IMR-90 (cell line): Measurements from ENCODE around the gene VTCN1. TPM values are rescaled to one million over a fixed set of nuclear protein-coding genes. Genes with fewer than 3 reads are reported as not detected.
A peak's percentile ranks its signal among the peaks of the same experiment; 100 is the strongest.

Source experiments
- ATAC-seq: fragments of 200-7000 bp; cut with Tn5 transposase; 2 replicates; pipeline ENCODE4 v1.9.1; 2020; ENCODE audit warnings: low read depth, mild to moderate bottlenecking, moderate library complexity
- BruUV-seq: library from RNA; stranded (reverse); fragments of 400-500 nt; replicated peaks from 2 replicates; lab custom pipeline; 2021; lab: Mats Ljungman, UMichigan
- CTCF ChIA-PET: fragments of 300-600 bp; formaldehyde crosslinking; extraction: SDS; loops from one replicate; lab custom pipeline; 2021; ENCODE audit warnings: antibody characterized with exemption; lab: Yijun Ruan, JAX
- POLR2A ChIA-PET: fragments of 300-600 bp; sonication (Branson Sonifier 250); formaldehyde crosslinking; loops from one replicate; lab custom pipeline; 2022; ENCODE audit warnings: antibody characterized with exemption; ENCODE audit not compliant: unreplicated experiment; lab: Charles Lee
- DNase-seq: peaks from one replicate; pipeline ENCODE4 v3.0.0; 2013
- H2AFZ ChIP-seq: replicated peaks from 2 replicates; pipeline ENCODE3; 2013; ENCODE audit warnings: low read length, mild to moderate bottlenecking; ENCODE audit not compliant: poor library complexity
- H2AK5ac ChIP-seq: 2 replicates; pipeline ENCODE4 v1.6.1; 2013; ENCODE audit warnings: low read depth, low read length, inconsistent platforms
- H2AK9ac ChIP-seq: replicated peaks from 2 replicates; pipeline ENCODE3; 2013; ENCODE audit warnings: mild to moderate bottlenecking, low read depth, low read length, moderate library complexity; ENCODE audit not compliant: poor library complexity
- H2BK120ac ChIP-seq: 2 replicates; pipeline ENCODE4 v1.6.1; 2013; ENCODE audit warnings: low read depth, low read length, inconsistent platforms
- H2BK15ac ChIP-seq: 3 replicates; pipeline ENCODE4 v1.6.1; 2013; ENCODE audit warnings: low read depth, low read length, inconsistent platforms
- H2BK20ac ChIP-seq: 2 replicates; pipeline ENCODE4 v1.6.1; 2013; ENCODE audit warnings: low read depth, mild to moderate bottlenecking, inconsistent platforms, low read length, moderate library complexity
- H2BK5ac ChIP-seq: 2 replicates; pipeline ENCODE4 v1.6.1; 2013; ENCODE audit warnings: mild to moderate bottlenecking, low read depth, low read length, inconsistent platforms; ENCODE audit not compliant: poor library complexity, severe bottlenecking
- H3K14ac ChIP-seq: replicated peaks from 2 replicates; pipeline ENCODE4 v1.6.1; 2013; ENCODE audit warnings: low read depth, low read length, inconsistent platforms
- H3K18ac ChIP-seq: 2 replicates; pipeline ENCODE4 v1.6.1; 2013; ENCODE audit warnings: low read depth, low read length, control low read depth
- H3K23ac ChIP-seq: 2 replicates; pipeline ENCODE4 v1.6.1; 2013; ENCODE audit warnings: low read depth, low read length, inconsistent platforms
- H3K27ac ChIP-seq: 2 replicates; pipeline ENCODE4 v1.5.1; 2013; ENCODE audit warnings: mild to moderate bottlenecking, control low read depth, low read length; ENCODE audit not compliant: insufficient read depth
- H3K27me3 ChIP-seq: 2 replicates; pipeline ENCODE4 v1.6.1; 2013; ENCODE audit warnings: low read length; ENCODE audit not compliant: control insufficient read depth, insufficient read depth
- H3K36me3 ChIP-seq: 2 replicates; pipeline ENCODE4 v1.6.1; 2013; ENCODE audit warnings: low read length, mixed read lengths; ENCODE audit not compliant: control insufficient read depth, insufficient read depth
- H3K4ac ChIP-seq: 2 replicates; pipeline ENCODE4 v1.6.1; 2013; ENCODE audit warnings: low read depth, low read length, inconsistent platforms
- H3K4me1 ChIP-seq: 2 replicates; pipeline ENCODE4 v1.6.1; 2013; ENCODE audit warnings: low read length, mixed read lengths; ENCODE audit not compliant: control insufficient read depth, insufficient read depth
- H3K4me2 ChIP-seq: 2 replicates; pipeline ENCODE4 v1.6.1; 2013; ENCODE audit warnings: low read depth, mild to moderate bottlenecking, control low read depth, low read length, moderate library complexity
- H3K4me3 ChIP-seq: 2 replicates; pipeline ENCODE4 v1.5.1; 2013; ENCODE audit warnings: low read depth, mild to moderate bottlenecking, control low read depth, low read length, moderate library complexity; ENCODE audit not compliant: insufficient read depth
- H3K56ac ChIP-seq: 2 replicates; pipeline ENCODE4 v1.6.1; 2013; ENCODE audit warnings: low read length, inconsistent platforms; ENCODE audit not compliant: insufficient read depth; ENCODE audit errors: extremely low read depth
- H3K79me1 ChIP-seq, 2 experiments: 2 replicates each; pipeline ENCODE4 v1.6.1; 2013; ENCODE audit warnings: low read length in 2 of 2, inconsistent platforms in 1 of 2, low read depth in 1 of 2
- H3K9ac ChIP-seq: 2 replicates; pipeline ENCODE4 v1.6.1; 2013; ENCODE audit warnings: low read depth, low read length, control low read depth
- H3K9me1 ChIP-seq: 2 replicates; pipeline ENCODE4 v1.6.1; 2013; ENCODE audit warnings: low read length, inconsistent platforms; ENCODE audit not compliant: insufficient read depth
- H3K9me3 ChIP-seq: 2 replicates; pipeline ENCODE4 v1.6.1; 2013; ENCODE audit warnings: low read length; ENCODE audit not compliant: control insufficient read depth, insufficient read depth
- H4K20me1 ChIP-seq: 2 replicates; pipeline ENCODE4 v1.6.1; 2013; ENCODE audit warnings: low read length, inconsistent platforms; ENCODE audit not compliant: insufficient read depth
- H4K5ac ChIP-seq: 2 replicates; pipeline ENCODE4 v1.6.1; 2013; ENCODE audit warnings: mild to moderate bottlenecking, low read depth, low read length, control low read depth
- H4K8ac ChIP-seq, 2 experiments: 2 replicates each; pipeline ENCODE4 v1.6.1; 2013; ENCODE audit warnings: low read depth in 2 of 2, low read length in 2 of 2, control low read depth in 1 of 2, inconsistent platforms in 1 of 2
- H4K91ac ChIP-seq: 2 replicates; pipeline ENCODE4 v1.6.1; 2013; ENCODE audit warnings: low read depth, low read length, inconsistent platforms; ENCODE audit not compliant: insufficient read depth
- BHLHE40 ChIP-seq: fragments of 150-350 bp; IDR thresholded peaks from 2 replicates; pipeline ENCODE4 v1.6.1; 2016; ENCODE audit warnings: mild to moderate bottlenecking, low read depth, low read length
- CEBPB ChIP-seq: IDR thresholded peaks from 2 replicates; pipeline ENCODE4 v1.6.1; 2012; ENCODE audit warnings: low read depth, low read length, improper control_type of control experiment
- CHD1 ChIP-seq: IDR thresholded peaks from 2 replicates; pipeline ENCODE4 v1.6.1; 2012; ENCODE audit warnings: low read depth, low read length, improper control_type of control experiment
- FOS ChIP-seq: fragments of 150-350 bp; IDR thresholded peaks from 2 replicates; pipeline ENCODE4 v1.6.1; 2016; ENCODE audit warnings: low read depth, low read length
- MAFK ChIP-seq: IDR thresholded peaks from 2 replicates; pipeline ENCODE4 v1.6.1; 2012; ENCODE audit warnings: low read depth, low read length, improper control_type of control experiment
- MAZ ChIP-seq: IDR thresholded peaks from 2 replicates; pipeline ENCODE4 v1.6.1; 2012; ENCODE audit warnings: low read depth, mild to moderate bottlenecking, low read length, improper control_type of control experiment, moderate library complexity, borderline replicate concordance
- MXI1 ChIP-seq: IDR thresholded peaks from 2 replicates; pipeline ENCODE4 v1.6.1; 2012; ENCODE audit warnings: low read depth, mild to moderate bottlenecking, low read length, moderate library complexity, borderline replicate concordance
- NFE2L2 ChIP-seq: fragments of 150-350 bp; IDR thresholded peaks from 2 replicates; pipeline ENCODE4 v1.6.1; 2016; ENCODE audit warnings: low read depth, mild to moderate bottlenecking, low read length
- POLR2A ChIP-seq: IDR thresholded peaks from 2 replicates; pipeline ENCODE4 v1.6.1; 2012; ENCODE audit warnings: mild to moderate bottlenecking, low read depth, low read length
- RAD21 ChIP-seq: IDR thresholded peaks from 2 replicates; pipeline ENCODE4 v1.6.1; 2012; ENCODE audit warnings: low read length, improper control_type of control experiment
- RFX5 ChIP-seq: IDR thresholded peaks from 2 replicates; pipeline ENCODE4 v1.8.0; 2012; ENCODE audit warnings: low read depth, mild to moderate bottlenecking, low read length, moderate library complexity
- SMC3 ChIP-seq: fragments of 150-350 bp; IDR thresholded peaks from 2 replicates; pipeline ENCODE4 v1.6.1; 2016; ENCODE audit warnings: low read depth, mild to moderate bottlenecking, antibody characterized with exemption, low read length, moderate library complexity
- dilution Hi-C: fragments of 300-500 bp; cut with HindIII; formaldehyde crosslinking; loops from one replicate; pipeline ENCODE4 v1.14.3; 2018; ENCODE audit warnings: low sequenced_read_pairs; ENCODE audit not compliant: unreplicated experiment
- in situ Hi-C: fragments of 300-500 bp; cut with MboI; formaldehyde crosslinking; loops from 3 replicates; pipeline ENCODE4 v1.14.3; 2019; ENCODE audit warnings: low sequenced_read_pairs, inconsistent platforms, mixed read lengths
- intact Hi-C: fragments of 100-400 bp; cut with micrococcal nuclease; formaldehyde crosslinking; loops from 2 replicates; pipeline ENCODE4 v1.10.0; 2022
- polyA plus RNA-seq, 3 experiments: library from polyadenylated mRNA; depleted of rRNA; stranded (reverse); fragments of >200 nt; gene quantifications; 2 replicates each; pipeline ENCODE4 v1.2.3, GENCODE V29; 2012; ENCODE audit warnings: low replicate concordance in 1 of 3
- total RNA-seq: library from RNA; depleted of rRNA; stranded (reverse); fragments of >200 nt; gene quantifications from 2 replicates; pipeline ENCODE4 v1.2.3, GENCODE V29; 2012
- TF ChIP-seq, protein P1 (sequence below): fragments of 150-350 bp; IDR thresholded peaks from 2 replicates; pipeline ENCODE4 v1.6.1; 2016; ENCODE audit warnings: low read depth, mild to moderate bottlenecking, low read length, moderate library complexity, borderline replicate concordance
- TF ChIP-seq, protein P2 (sequence below): conservative IDR thresholded peaks from 2 replicates; pipeline ENCODE4 v1.5.1; 2012; ENCODE audit warnings: mild to moderate bottlenecking, low read depth, low read length, improper control_type of control experiment

VTCN1 gene
- total and polyA plus RNA-seq, 2 of the 4 experiments (the other 2 are of a cell fraction), result not detected

DNA sequence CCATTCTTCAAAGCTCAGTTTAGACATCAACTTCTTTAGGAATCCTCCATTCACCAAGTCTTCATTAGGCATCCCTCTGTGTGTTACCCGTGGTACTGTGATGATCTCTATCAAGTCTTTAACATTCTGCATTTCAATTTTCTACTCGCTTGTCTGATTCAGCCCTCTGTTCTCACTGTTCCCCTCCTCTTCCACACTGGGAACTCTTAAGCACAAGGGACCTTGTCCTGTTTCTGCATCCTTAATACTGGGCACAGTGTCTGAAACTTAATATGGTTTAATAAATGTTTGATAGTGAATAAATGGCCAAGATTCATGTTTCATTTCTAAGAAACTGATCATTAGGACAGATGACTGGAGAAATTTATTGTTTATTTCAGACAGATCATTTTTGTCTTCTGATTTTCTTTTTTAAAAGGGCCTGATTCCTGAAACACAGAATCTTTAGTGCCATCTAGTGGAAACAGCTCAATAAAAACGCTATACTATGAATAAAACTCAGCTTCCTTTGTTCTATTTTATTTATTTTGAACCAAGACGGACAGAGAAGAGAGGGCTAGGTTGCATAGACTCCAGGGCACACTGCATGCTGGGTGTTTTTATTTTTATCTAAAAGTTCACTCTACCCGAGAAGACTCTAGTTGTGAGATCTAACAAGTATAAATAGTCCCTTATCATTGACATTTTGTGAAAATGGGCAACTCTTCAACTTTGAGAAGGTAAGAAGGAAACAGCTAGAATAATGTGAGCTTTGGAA is 82.2 kb downstream of the VTCN1 start (continued):
- TF ChIP-seq SMC3 (peak; percentile 73), BHLHE40 (no peak)

DNA sequence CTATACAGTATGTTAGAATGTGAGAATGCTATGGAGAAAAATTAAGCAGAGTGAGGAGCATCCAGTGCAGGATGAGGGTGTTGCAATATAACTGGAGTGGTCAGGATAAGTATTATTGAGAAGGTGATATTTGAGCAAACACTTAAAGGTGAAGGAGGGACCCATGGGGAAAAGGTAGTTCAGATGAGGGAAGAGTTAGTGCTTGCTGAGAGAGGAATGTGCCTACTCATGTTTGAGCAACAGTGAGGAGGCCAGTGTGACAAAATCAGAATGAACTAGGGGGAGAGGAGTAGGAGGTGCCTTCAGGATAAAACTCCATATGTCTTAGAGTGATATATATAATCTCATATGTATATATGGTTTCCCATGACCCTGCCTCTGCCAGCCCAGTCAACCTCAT is 82.9 kb downstream of the VTCN1 start:
- peaks cover 3% of the 10 kb centered on the region for H3K27me3 ChIP-seq
- in situ Hi-C loops, result loop anchor here (10.0 kb wide), 1 partner anchor 53 kb away; no protein-coding TSS in a partner anchor
- no peaks in the 10 kb centered on the region for H3K79me1 ChIP-seq
- H2BK120ac ChIP-seq, result no peak overlapping the region
- H2AFZ ChIP-seq, result no peak overlapping the region
- H2AK9ac ChIP-seq, result no peak overlapping the region
- peak; percentile 61 for ATAC-seq
- no peak overlapping the region for H2BK15ac ChIP-seq
- H3K4ac ChIP-seq, result no peak overlapping the region
- intact Hi-C loops, result loop anchor here (1.0 to 5.0 kb wide), 2 partner anchors 59 to 630 kb away; no protein-coding TSS in a partner anchor
- no peak overlapping the region for H4K91ac ChIP-seq
- no peak overlapping the region for H3K18ac ChIP-seq
- H3K56ac ChIP-seq, result no peak overlapping the region
- peak; percentile 43 for DNase-seq
- H4K8ac ChIP-seq, result no peak overlapping the region
- H2BK5ac ChIP-seq, result no peak overlapping the region
- H2BK20ac ChIP-seq, result no peak overlapping the region
- TF ChIP-seq FOS, result no peak
- TF ChIP-seq, protein P1, sequence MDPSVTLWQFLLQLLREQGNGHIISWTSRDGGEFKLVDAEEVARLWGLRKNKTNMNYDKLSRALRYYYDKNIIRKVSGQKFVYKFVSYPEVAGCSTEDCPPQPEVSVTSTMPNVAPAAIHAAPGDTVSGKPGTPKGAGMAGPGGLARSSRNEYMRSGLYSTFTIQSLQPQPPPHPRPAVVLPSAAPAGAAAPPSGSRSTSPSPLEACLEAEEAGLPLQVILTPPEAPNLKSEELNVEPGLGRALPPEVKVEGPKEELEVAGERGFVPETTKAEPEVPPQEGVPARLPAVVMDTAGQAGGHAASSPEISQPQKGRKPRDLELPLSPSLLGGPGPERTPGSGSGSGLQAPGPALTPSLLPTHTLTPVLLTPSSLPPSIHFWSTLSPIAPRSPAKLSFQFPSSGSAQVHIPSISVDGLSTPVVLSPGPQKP, result no peak
- no peak for TF ChIP-seq CHD1
- TF ChIP-seq RAD21, result no peak
- no peak for TF ChIP-seq MAFK
- no peak for TF ChIP-seq POLR2A
- TF ChIP-seq, protein P2, sequence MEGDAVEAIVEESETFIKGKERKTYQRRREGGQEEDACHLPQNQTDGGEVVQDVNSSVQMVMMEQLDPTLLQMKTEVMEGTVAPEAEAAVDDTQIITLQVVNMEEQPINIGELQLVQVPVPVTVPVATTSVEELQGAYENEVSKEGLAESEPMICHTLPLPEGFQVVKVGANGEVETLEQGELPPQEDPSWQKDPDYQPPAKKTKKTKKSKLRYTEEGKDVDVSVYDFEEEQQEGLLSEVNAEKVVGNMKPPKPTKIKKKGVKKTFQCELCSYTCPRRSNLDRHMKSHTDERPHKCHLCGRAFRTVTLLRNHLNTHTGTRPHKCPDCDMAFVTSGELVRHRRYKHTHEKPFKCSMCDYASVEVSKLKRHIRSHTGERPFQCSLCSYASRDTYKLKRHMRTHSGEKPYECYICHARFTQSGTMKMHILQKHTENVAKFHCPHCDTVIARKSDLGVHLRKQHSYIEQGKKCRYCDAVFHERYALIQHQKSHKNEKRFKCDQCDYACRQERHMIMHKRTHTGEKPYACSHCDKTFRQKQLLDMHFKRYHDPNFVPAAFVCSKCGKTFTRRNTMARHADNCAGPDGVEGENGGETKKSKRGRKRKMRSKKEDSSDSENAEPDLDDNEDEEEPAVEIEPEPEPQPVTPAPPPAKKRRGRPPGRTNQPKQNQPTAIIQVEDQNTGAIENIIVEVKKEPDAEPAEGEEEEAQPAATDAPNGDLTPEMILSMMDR, result no peak
- no peak for TF ChIP-seq MXI1
- TF ChIP-seq CEBPB, result peak; percentile 63; the same call in 1 of the 2 replicates
- TF ChIP-seq RFX5, result no peak
- no peak for TF ChIP-seq SMC3
- TF ChIP-seq BHLHE40, result no peak
- TF ChIP-seq NFE2L2, result peak; percentile 75; the same call in 1 of the 2 replicates
- TF ChIP-seq MAZ, result no peak
- H4K5ac ChIP-seq, result no peak overlapping the region
- no peak overlapping the region for H3K9ac ChIP-seq
- H3K9me1 ChIP-seq, result no peaks in the 10 kb centered on the region; the same call in 1 of the 2 replicates
- no peak overlapping the region for H3K14ac ChIP-seq
- dilution Hi-C loops, result no loop called here
- H3K36me3 ChIP-seq, result no peaks in the 10 kb centered on the region
- H3K4me2 ChIP-seq, result no peak overlapping the region
- no peaks in the 10 kb centered on the region for H3K9me3 ChIP-seq
- H3K4me3 ChIP-seq, result no peak overlapping the region
- no peak overlapping the region for H3K23ac ChIP-seq
- POLR2A ChIA-PET, result no interaction called here
- 0 out of 2 replicates have a peak, but pooled peaks cover 2% of the 10 kb centered on the region for H3K4me1 ChIP-seq
- H4K20me1 ChIP-seq, result no peaks in the 10 kb centered on the region
- BruUV-seq, result no TSS peak
- CTCF ChIA-PET, result interaction anchor here (1.0 to 2.2 kb wide), 10 partner anchors 9 to 157 kb away, joined by 3 to 43 read pairs (median 5); no protein-coding TSS in a partner anchor
- no peak overlapping the region for H3K27ac ChIP-seq
- no peak overlapping the region for H2AK5ac ChIP-seq
